ENCODE data around the gene TTC23L.

- TF ChIP-seq, protein P1, sequence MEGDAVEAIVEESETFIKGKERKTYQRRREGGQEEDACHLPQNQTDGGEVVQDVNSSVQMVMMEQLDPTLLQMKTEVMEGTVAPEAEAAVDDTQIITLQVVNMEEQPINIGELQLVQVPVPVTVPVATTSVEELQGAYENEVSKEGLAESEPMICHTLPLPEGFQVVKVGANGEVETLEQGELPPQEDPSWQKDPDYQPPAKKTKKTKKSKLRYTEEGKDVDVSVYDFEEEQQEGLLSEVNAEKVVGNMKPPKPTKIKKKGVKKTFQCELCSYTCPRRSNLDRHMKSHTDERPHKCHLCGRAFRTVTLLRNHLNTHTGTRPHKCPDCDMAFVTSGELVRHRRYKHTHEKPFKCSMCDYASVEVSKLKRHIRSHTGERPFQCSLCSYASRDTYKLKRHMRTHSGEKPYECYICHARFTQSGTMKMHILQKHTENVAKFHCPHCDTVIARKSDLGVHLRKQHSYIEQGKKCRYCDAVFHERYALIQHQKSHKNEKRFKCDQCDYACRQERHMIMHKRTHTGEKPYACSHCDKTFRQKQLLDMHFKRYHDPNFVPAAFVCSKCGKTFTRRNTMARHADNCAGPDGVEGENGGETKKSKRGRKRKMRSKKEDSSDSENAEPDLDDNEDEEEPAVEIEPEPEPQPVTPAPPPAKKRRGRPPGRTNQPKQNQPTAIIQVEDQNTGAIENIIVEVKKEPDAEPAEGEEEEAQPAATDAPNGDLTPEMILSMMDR (IDR thresholded peaks at IDR 0.05) = no peak
- TF ChIP-seq POLR2A (IDR thresholded peaks at IDR 0.05) = no peak
- no peak for TF ChIP-seq EP300 (IDR thresholded peaks at IDR 0.05)
These were observed 12.6 kb upstream of the TTC23L start for GRCh38 chr5:34826347-34826746.
